IMR-90 (cell line): Measurements from ENCODE around the gene ZNF74. TPM values are rescaled to one million over a fixed set of nuclear protein-coding genes. Genes with fewer than 3 reads are reported as not detected.

ENCODE experiments used
- ATAC-seq: fragments of 200-7000 bp; cut with Tn5 transposase; 2 replicates; pipeline ENCODE4 v1.9.1; 2020; ENCODE audit warnings: low read depth, mild to moderate bottlenecking, moderate library complexity
- BruUV-seq: library from RNA; stranded (reverse); fragments of 400-500 nt; replicated peaks from 2 replicates; lab custom pipeline; 2021; lab: Mats Ljungman, UMichigan
- CTCF ChIA-PET: fragments of 300-600 bp; formaldehyde crosslinking; extraction: SDS; loops from one replicate; lab custom pipeline; 2021; ENCODE audit warnings: antibody characterized with exemption; lab: Yijun Ruan, JAX
- POLR2A ChIA-PET: fragments of 300-600 bp; sonication (Branson Sonifier 250); formaldehyde crosslinking; loops from one replicate; lab custom pipeline; 2022; ENCODE audit warnings: antibody characterized with exemption; ENCODE audit not compliant: unreplicated experiment; lab: Charles Lee
- DNase-seq: peaks from one replicate; pipeline ENCODE4 v3.0.0; 2013
- H2AFZ ChIP-seq: replicated peaks from 2 replicates; pipeline ENCODE3; 2013; ENCODE audit warnings: low read length, mild to moderate bottlenecking; ENCODE audit not compliant: poor library complexity
- H2AK5ac ChIP-seq: 2 replicates; pipeline ENCODE4 v1.6.1; 2013; ENCODE audit warnings: low read depth, low read length, inconsistent platforms
- H2AK9ac ChIP-seq: replicated peaks from 2 replicates; pipeline ENCODE3; 2013; ENCODE audit warnings: mild to moderate bottlenecking, low read depth, low read length, moderate library complexity; ENCODE audit not compliant: poor library complexity
- H2BK120ac ChIP-seq: 2 replicates; pipeline ENCODE4 v1.6.1; 2013; ENCODE audit warnings: low read depth, low read length, inconsistent platforms
- H2BK15ac ChIP-seq: 3 replicates; pipeline ENCODE4 v1.6.1; 2013; ENCODE audit warnings: low read depth, low read length, inconsistent platforms
- H2BK20ac ChIP-seq: 2 replicates; pipeline ENCODE4 v1.6.1; 2013; ENCODE audit warnings: low read depth, mild to moderate bottlenecking, inconsistent platforms, low read length, moderate library complexity
- H2BK5ac ChIP-seq: 2 replicates; pipeline ENCODE4 v1.6.1; 2013; ENCODE audit warnings: mild to moderate bottlenecking, low read depth, low read length, inconsistent platforms; ENCODE audit not compliant: poor library complexity, severe bottlenecking
- H3K14ac ChIP-seq: replicated peaks from 2 replicates; pipeline ENCODE4 v1.6.1; 2013; ENCODE audit warnings: low read depth, low read length, inconsistent platforms
- H3K18ac ChIP-seq: 2 replicates; pipeline ENCODE4 v1.6.1; 2013; ENCODE audit warnings: low read depth, low read length, control low read depth
- H3K23ac ChIP-seq: 2 replicates; pipeline ENCODE4 v1.6.1; 2013; ENCODE audit warnings: low read depth, low read length, inconsistent platforms
- H3K27ac ChIP-seq: 2 replicates; pipeline ENCODE4 v1.5.1; 2013; ENCODE audit warnings: mild to moderate bottlenecking, control low read depth, low read length; ENCODE audit not compliant: insufficient read depth
- H3K27me3 ChIP-seq: 2 replicates; pipeline ENCODE4 v1.6.1; 2013; ENCODE audit warnings: low read length; ENCODE audit not compliant: control insufficient read depth, insufficient read depth
- H3K36me3 ChIP-seq: 2 replicates; pipeline ENCODE4 v1.6.1; 2013; ENCODE audit warnings: low read length, mixed read lengths; ENCODE audit not compliant: control insufficient read depth, insufficient read depth
- H3K4ac ChIP-seq: 2 replicates; pipeline ENCODE4 v1.6.1; 2013; ENCODE audit warnings: low read depth, low read length, inconsistent platforms
- H3K4me1 ChIP-seq: 2 replicates; pipeline ENCODE4 v1.6.1; 2013; ENCODE audit warnings: low read length, mixed read lengths; ENCODE audit not compliant: control insufficient read depth, insufficient read depth
- H3K4me2 ChIP-seq: 2 replicates; pipeline ENCODE4 v1.6.1; 2013; ENCODE audit warnings: low read depth, mild to moderate bottlenecking, control low read depth, low read length, moderate library complexity
- H3K4me3 ChIP-seq: 2 replicates; pipeline ENCODE4 v1.5.1; 2013; ENCODE audit warnings: low read depth, mild to moderate bottlenecking, control low read depth, low read length, moderate library complexity; ENCODE audit not compliant: insufficient read depth
- H3K56ac ChIP-seq: 2 replicates; pipeline ENCODE4 v1.6.1; 2013; ENCODE audit warnings: low read length, inconsistent platforms; ENCODE audit not compliant: insufficient read depth; ENCODE audit errors: extremely low read depth
- H3K79me1 ChIP-seq, 2 experiments: 2 replicates each; pipeline ENCODE4 v1.6.1; 2013; ENCODE audit warnings: low read length in 2 of 2, inconsistent platforms in 1 of 2, low read depth in 1 of 2
- H3K9ac ChIP-seq: 2 replicates; pipeline ENCODE4 v1.6.1; 2013; ENCODE audit warnings: low read depth, low read length, control low read depth
- H3K9me1 ChIP-seq: 2 replicates; pipeline ENCODE4 v1.6.1; 2013; ENCODE audit warnings: low read length, inconsistent platforms; ENCODE audit not compliant: insufficient read depth
- H3K9me3 ChIP-seq: 2 replicates; pipeline ENCODE4 v1.6.1; 2013; ENCODE audit warnings: low read length; ENCODE audit not compliant: control insufficient read depth, insufficient read depth
- H4K20me1 ChIP-seq: 2 replicates; pipeline ENCODE4 v1.6.1; 2013; ENCODE audit warnings: low read length, inconsistent platforms; ENCODE audit not compliant: insufficient read depth
- H4K5ac ChIP-seq: 2 replicates; pipeline ENCODE4 v1.6.1; 2013; ENCODE audit warnings: mild to moderate bottlenecking, low read depth, low read length, control low read depth
- H4K8ac ChIP-seq, 2 experiments: 2 replicates each; pipeline ENCODE4 v1.6.1; 2013; ENCODE audit warnings: low read depth in 2 of 2, low read length in 2 of 2, control low read depth in 1 of 2, inconsistent platforms in 1 of 2
- H4K91ac ChIP-seq: 2 replicates; pipeline ENCODE4 v1.6.1; 2013; ENCODE audit warnings: low read depth, low read length, inconsistent platforms; ENCODE audit not compliant: insufficient read depth
- BHLHE40 ChIP-seq: fragments of 150-350 bp; IDR thresholded peaks from 2 replicates; pipeline ENCODE4 v1.6.1; 2016; ENCODE audit warnings: mild to moderate bottlenecking, low read depth, low read length
- CEBPB ChIP-seq: IDR thresholded peaks from 2 replicates; pipeline ENCODE4 v1.6.1; 2012; ENCODE audit warnings: low read depth, low read length, improper control_type of control experiment
- MAFK ChIP-seq: IDR thresholded peaks from 2 replicates; pipeline ENCODE4 v1.6.1; 2012; ENCODE audit warnings: low read depth, low read length, improper control_type of control experiment
- RCOR1 ChIP-seq: IDR thresholded peaks from 2 replicates; pipeline ENCODE4 v1.6.1; 2012; ENCODE audit warnings: mild to moderate bottlenecking, low read length, improper control_type of control experiment; ENCODE audit not compliant: insufficient replicate concordance
- WGBS, 2 experiments: methylation state at CpG; one replicate each; pipeline versions ENCODE4 v1.1.5 to v1.1.7; 2013; ENCODE audit warnings: missing lambda C conversion rate in 2 of 2; ENCODE audit not compliant: insufficient read length in 1 of 2; ENCODE audit errors: extremely low coverage in 2 of 2; 5-methylcytosine and 5-hydroxymethylcytosine counted together
- dilution Hi-C: fragments of 300-500 bp; cut with HindIII; formaldehyde crosslinking; loops from one replicate; pipeline ENCODE4 v1.14.3; 2018; ENCODE audit warnings: low sequenced_read_pairs; ENCODE audit not compliant: unreplicated experiment
- in situ Hi-C: fragments of 300-500 bp; cut with MboI; formaldehyde crosslinking; loops from 3 replicates; pipeline ENCODE4 v1.14.3; 2019; ENCODE audit warnings: low sequenced_read_pairs, inconsistent platforms, mixed read lengths
- intact Hi-C: fragments of 100-400 bp; cut with micrococcal nuclease; formaldehyde crosslinking; loops from 2 replicates; pipeline ENCODE4 v1.10.0; 2022
- polyA plus RNA-seq, 3 experiments: library from polyadenylated mRNA; depleted of rRNA; stranded (reverse); fragments of >200 nt; gene quantifications; 2 replicates each; pipeline ENCODE4 v1.2.3, GENCODE V29; 2012; ENCODE audit warnings: low replicate concordance in 1 of 3
- total RNA-seq: library from RNA; depleted of rRNA; stranded (reverse); fragments of >200 nt; gene quantifications from 2 replicates; pipeline ENCODE4 v1.2.3, GENCODE V29; 2012

Gene ZNF74
- total and polyA plus RNA-seq, 2 of the 4 experiments (the other 2 are of a cell fraction): 7.5 to 8.4 TPM

DNA sequence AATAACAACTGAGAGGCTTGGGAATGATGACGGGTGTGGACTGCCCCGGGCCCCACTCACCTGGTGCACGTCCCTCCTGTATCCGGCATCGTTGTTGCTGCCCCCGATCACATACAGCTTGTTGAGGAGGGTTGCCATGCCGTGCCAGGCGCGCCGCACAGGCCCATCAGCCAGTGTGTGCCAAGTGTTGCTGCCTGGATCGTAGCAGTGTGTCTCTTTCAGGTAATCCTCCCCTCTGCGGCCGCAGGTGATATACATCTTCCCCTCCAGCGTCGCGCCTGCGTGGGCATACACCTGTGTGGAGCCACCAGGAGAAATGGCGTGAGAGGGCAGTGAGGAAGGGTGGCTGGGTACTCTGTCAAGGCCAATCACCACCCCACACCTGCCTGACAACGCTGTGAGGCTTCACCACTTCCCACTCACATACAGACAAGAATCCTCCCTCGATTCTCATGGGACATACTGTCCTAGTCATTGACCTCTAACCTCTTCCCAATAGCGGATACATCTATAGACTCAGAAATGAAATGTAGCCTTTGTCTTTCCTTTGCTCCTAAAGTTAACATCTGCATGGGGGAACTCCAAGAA, 52.5 kb downstream of the ZNF74 start:
- dilution Hi-C loops (no loop called here), in situ Hi-C loops (no loop called here), intact Hi-C loops (no loop called here)
- no peak overlapping the region for H3K18ac ChIP-seq
- H4K20me1 ChIP-seq: 0 out of 2 replicates have a peak, but pooled peaks cover 4% of the 10 kb centered on the region
- H4K8ac ChIP-seq: no peak overlapping the region
- peaks cover 31% of the 10 kb centered on the region for H3K36me3 ChIP-seq
- H2BK120ac ChIP-seq: no peak overlapping the region
- H3K4me3 ChIP-seq: no peak overlapping the region
- no peak overlapping the region for H3K4ac ChIP-seq
- no peaks in the 10 kb centered on the region for H3K27me3 ChIP-seq
- no peak for DNase-seq
- POLR2A ChIA-PET: no interaction called here
- H3K56ac ChIP-seq: no peak overlapping the region
- TF ChIP-seq RCOR1 (no peak), MAFK (no peak), CEBPB (no peak), BHLHE40 (no peak)
- ATAC-seq: no peak
- H2AFZ ChIP-seq: no peak overlapping the region
- no TSS peak for BruUV-seq
- H3K9me1 ChIP-seq: peaks cover 3% of the 10 kb centered on the region; the same call in 1 of the 2 replicates
- no peak overlapping the region for H3K9ac ChIP-seq
- no peak overlapping the region for H2BK20ac ChIP-seq
- H2AK9ac ChIP-seq: no peak overlapping the region
- H3K9me3 ChIP-seq: no peaks in the 10 kb centered on the region
- no peak overlapping the region for H3K14ac ChIP-seq
- H2AK5ac ChIP-seq: no peak overlapping the region
- H2BK5ac ChIP-seq: no peak overlapping the region
- 98% methylated on average over 10 of the region's 21 CpGs; no CpG with 5 or more reads in 1 of the 2 experiments for WGBS, 2 experiments
- no peak overlapping the region for H3K27ac ChIP-seq
- no peak overlapping the region for H2BK15ac ChIP-seq
- H4K91ac ChIP-seq: no peak overlapping the region
- H4K5ac ChIP-seq: no peak overlapping the region
- no peaks in the 10 kb centered on the region for H3K79me1 ChIP-seq
- H3K23ac ChIP-seq: no peak overlapping the region
- H3K4me2 ChIP-seq: no peak overlapping the region
- CTCF ChIA-PET: no interaction called here
- H3K4me1 ChIP-seq: no peaks in the 10 kb centered on the region
